Fibroblast of mammary gland (primary cell): ENCODE results near the gene RTEL1.
"Not testable (repeated sequence)": the region's sequence is repeated elsewhere in the genome, so short reads cannot be mapped to it uniquely, and the experiment has no call there.

Source experiments
- DNase-seq: peaks from one replicate; pipeline ENCODE4 v3.0.0-alpha.2; 2010; ENCODE audit warnings: low read depth
- H3K4me3 ChIP-seq: 2 replicates; pipeline ENCODE4 v1.5.1; 2011; ENCODE audit warnings: low read depth, mild to moderate bottlenecking, low read length, moderate library complexity; ENCODE audit not compliant: control insufficient read depth
- CTCF ChIP-seq: conservative IDR thresholded peaks from 2 replicates; pipeline ENCODE4 v1.5.1; 2011; ENCODE audit warnings: low read depth, low read length, inconsistent platforms; ENCODE audit not compliant: control insufficient read depth, insufficient read depth

The RTEL1 gene

GRCh38 chr20:63645218-63645617 lies 12.9 kb upstream of the RTEL1 start:
- no peak for TF ChIP-seq CTCF
- H3K4me3 ChIP-seq, result no peak overlapping the region
- no peak for DNase-seq

- H3K4me3 ChIP-seq, result no peak overlapping the region
- TF ChIP-seq CTCF, result no peak
- no peak for DNase-seq
Observed at GRCh38 chr20:63648190-63648589, 9.9 kb upstream of the RTEL1 start.

GRCh38 chr20:63648895-63649589 lies 9.1 kb upstream of the RTEL1 start:
- TF ChIP-seq CTCF, result no peak
- DNase-seq, result no peak
- H3K4me3 ChIP-seq, result no peak overlapping the region

- not testable (repeated sequence) for DNase-seq, H3K4me3 ChIP-seq
Observed at GRCh38 chr20:63650486-63650885, 7.6 kb upstream of the RTEL1 start.

- peak overlapping the region; percentile 45 for H3K4me3 ChIP-seq
- TF ChIP-seq CTCF, result no peak
- DNase-seq, result no peak
Observed at GRCh38 chr20:63651942-63652191, 6.2 kb upstream of the RTEL1 start.

- no peak for TF ChIP-seq CTCF
- peak overlapping the region; percentile 45 for H3K4me3 ChIP-seq
- DNase-seq, result no peak
Observed at GRCh38 chr20:63652192-63652980, 5.7 kb upstream of the RTEL1 start.

- peak within 1 kb of the TSS; percentile 45 for H3K4me3 ChIP-seq
- no peak for TF ChIP-seq CTCF
- DNase-seq, result peak; percentile 80
Observed at GRCh38 chr20:63653041-63653973, 4.8 kb upstream of the RTEL1 start, which contains the start of gene STMN3. Gene STMN3 (minus strand): TSS chr20:63653424. CDS start chr20:63653345, 79 bp downstream.
